Calu3 (cell line): ENCODE results near the gene LCN12. TPM values are rescaled to one million over a fixed set of nuclear protein-coding genes. Genes with fewer than 3 reads are reported as not detected.

Experiments used
- BruUV-seq: library from RNA; stranded (reverse); fragments of 400-500 nt; replicated peaks from 2 replicates; lab custom pipeline; 2021; lab: Mats Ljungman, UMichigan
- CTCF ChIA-PET: fragments of 300-600 bp; sonication (Branson Sonifier 250); formaldehyde crosslinking; loops from one replicate; lab custom pipeline; 2022; ENCODE audit warnings: antibody characterized with exemption; lab: Charles Lee
- DNase-seq: peaks from one replicate; pipeline ENCODE4 v3.0.0; 2022
- H3K27ac Mint-ChIP-seq: one replicate; pipeline ENCODE4 v1.8.0; 2022; ENCODE audit warnings: mixed read lengths; ENCODE audit not compliant: unreplicated experiment
- H3K27me3 Mint-ChIP-seq: one replicate; pipeline ENCODE4 v1.8.0; 2022; ENCODE audit warnings: mixed read lengths; ENCODE audit not compliant: unreplicated experiment
- H3K36me3 Mint-ChIP-seq: one replicate; pipeline ENCODE4 v1.8.0; 2022; ENCODE audit warnings: mild to moderate bottlenecking, moderate library complexity, mixed read lengths; ENCODE audit not compliant: insufficient read depth, unreplicated experiment
- H3K4me1 Mint-ChIP-seq: one replicate; pipeline ENCODE4 v1.8.0; 2022; ENCODE audit warnings: mild to moderate bottlenecking, low read depth, mixed read lengths; ENCODE audit not compliant: unreplicated experiment
- H3K4me3 Mint-ChIP-seq: one replicate; pipeline ENCODE4 v1.8.0; 2022; ENCODE audit warnings: mild to moderate bottlenecking, low read depth, moderate library complexity, mixed read lengths; ENCODE audit not compliant: unreplicated experiment
- H3K9me3 Mint-ChIP-seq: one replicate; pipeline ENCODE4 v1.8.0; 2022; ENCODE audit warnings: low read depth, mixed read lengths; ENCODE audit not compliant: unreplicated experiment
- intact Hi-C: fragments of 100-400 bp; cut with micrococcal nuclease; formaldehyde crosslinking; loops from one replicate; pipeline ENCODE4 v1.10.0; 2022; ENCODE audit not compliant: unreplicated experiment
- total RNA-seq: library from RNA; stranded (reverse); gene quantifications from 2 replicates; pipeline ENCODE4 v1.2.3, GENCODE V29; 2022
- TF ChIP-seq, protein P1 (sequence below): fragments of 200-600 bp; IDR thresholded peaks from one replicate; pipeline ENCODE4 v1.8.0; 2022; ENCODE audit warnings: antibody characterized with exemption; ENCODE audit not compliant: unreplicated experiment

Gene LCN12
- total RNA-seq, 1 experiment from 2014 or later = 3.8 TPM

DNA sequence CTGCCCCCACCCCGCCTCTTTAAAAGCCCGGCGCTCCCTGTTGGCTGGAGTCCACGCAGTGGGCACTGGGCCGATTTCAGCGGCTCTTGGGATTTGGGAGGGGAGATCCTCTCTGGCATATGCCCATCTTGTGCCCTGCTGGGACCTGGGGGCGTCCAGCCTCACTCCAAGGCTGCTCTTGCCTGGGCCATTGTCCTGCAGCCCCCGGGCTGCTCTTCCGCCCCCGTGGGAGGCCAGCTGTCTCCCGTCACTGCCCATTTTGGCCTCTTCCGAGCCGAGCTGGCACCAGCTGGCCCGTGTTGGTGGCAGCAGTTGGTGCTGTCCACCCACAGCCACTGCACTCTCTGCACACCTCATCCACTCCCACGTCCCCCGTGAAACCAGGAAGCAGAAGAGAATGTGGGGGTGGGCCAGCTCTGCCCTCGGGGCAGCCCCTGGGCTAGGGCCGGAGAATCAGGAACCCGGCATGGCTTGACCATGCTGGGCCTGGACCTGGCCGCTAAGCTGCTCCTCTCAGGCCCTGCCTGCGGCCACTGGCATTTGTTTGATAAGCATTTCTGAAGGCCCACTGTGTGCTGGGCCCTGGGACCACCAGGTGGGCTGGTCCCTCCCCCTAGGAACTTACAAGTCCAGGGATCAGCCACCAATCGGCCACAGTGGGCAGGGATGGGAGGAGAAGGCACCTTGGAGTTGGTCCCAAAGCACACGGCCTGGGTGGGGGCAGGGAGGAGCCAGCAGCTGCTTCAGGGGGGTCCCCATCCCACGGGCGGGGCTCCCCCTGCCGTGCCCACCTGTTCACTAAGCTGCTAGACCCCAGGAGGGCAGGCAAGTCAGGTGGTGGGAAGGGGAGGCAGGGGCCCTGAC lies 4.8 kb upstream of the LCN12 start:
- no TSS peak for BruUV-seq
- Mint-ChIP-seq H3K27me3 (no peaks in the 10 kb centered on the region), H3K4me1 (peaks cover 8% of the 10 kb centered on the region), H3K36me3 (peaks cover 55% of the 10 kb centered on the region), H3K27ac (no peak overlapping the region), H3K9me3 (no peaks in the 10 kb centered on the region), H3K4me3 (no peak overlapping the region)
- TF ChIP-seq, protein P1, sequence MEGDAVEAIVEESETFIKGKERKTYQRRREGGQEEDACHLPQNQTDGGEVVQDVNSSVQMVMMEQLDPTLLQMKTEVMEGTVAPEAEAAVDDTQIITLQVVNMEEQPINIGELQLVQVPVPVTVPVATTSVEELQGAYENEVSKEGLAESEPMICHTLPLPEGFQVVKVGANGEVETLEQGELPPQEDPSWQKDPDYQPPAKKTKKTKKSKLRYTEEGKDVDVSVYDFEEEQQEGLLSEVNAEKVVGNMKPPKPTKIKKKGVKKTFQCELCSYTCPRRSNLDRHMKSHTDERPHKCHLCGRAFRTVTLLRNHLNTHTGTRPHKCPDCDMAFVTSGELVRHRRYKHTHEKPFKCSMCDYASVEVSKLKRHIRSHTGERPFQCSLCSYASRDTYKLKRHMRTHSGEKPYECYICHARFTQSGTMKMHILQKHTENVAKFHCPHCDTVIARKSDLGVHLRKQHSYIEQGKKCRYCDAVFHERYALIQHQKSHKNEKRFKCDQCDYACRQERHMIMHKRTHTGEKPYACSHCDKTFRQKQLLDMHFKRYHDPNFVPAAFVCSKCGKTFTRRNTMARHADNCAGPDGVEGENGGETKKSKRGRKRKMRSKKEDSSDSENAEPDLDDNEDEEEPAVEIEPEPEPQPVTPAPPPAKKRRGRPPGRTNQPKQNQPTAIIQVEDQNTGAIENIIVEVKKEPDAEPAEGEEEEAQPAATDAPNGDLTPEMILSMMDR = no peak
- intact Hi-C loops = no loop called here
- DNase-seq = no peak
- CTCF ChIA-PET = interaction anchor here (0.8 to 2.3 kb wide), 10 partner anchors 18 to 272 kb away, joined by 3 to 47 read pairs (median 5); partner anchors contain the start of genes FUT7, NPDC1 and PAXX

DNA sequence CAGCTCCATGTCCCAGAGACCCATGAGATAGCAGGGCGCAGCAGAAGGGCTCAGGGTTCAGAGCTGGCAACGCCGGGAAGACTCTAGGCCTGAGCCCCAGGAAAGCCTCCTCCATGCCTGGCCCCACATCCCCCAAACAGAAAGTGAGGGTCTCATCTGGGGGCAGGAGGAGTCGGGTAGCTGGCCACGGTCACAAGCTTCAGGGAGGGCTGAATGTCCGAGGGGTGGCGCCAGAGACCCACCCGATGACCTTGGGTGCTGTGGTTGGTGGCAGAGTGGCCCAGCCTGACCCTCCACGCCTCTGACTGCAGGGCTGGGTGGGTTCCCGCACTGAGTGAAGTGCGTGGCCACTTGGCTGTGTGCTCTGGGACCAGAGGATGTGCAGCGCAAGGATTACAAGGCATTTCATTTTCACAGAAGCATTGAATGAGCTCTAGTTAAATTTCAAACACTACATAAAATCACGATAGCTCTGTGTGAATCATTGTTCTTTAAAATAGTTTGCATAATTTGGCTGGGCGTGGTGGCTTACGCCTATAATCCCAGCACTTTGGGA lies 4.0 kb upstream of the LCN12 start:
- H3K27me3 Mint-ChIP-seq = no peaks in the 10 kb centered on the region
- TF ChIP-seq, protein P1 = peak; percentile 59

DNA sequence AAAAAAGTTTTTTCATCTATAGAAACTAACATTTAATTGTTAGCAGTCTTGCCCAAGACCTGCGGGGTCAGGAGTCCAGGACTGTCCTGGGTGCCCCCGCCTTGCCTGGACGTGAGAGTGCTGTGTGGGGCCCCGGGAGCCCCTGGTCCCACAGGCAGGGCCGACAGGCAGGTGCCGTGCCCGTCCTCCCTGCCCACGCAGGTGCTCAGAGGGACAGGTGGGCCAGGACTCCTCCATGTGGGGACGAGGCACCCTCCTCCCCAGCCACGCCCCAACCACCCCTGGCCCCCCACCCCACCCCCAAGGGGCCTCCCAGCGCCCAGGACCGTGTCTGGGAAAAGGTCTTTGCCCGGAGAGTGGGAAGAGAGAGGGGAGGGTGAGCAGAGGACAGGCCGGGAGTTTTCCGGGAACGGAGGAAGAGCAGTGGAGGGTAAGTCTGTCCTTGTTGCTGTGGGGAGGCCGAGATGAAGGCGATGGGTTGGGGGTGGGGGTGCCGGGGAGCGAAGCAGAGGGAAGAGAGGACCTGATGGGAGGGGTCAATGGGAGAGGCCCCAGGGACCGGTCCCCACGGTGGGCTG lies 2.7 kb upstream of the LCN12 start:
- Mint-ChIP-seq H3K4me1 (peaks cover 8% of the 10 kb centered on the region), H3K27ac (peak overlapping the region; percentile 81), H3K4me3 (peak overlapping the region; percentile 76), H3K27me3 (no peaks in the 10 kb centered on the region), H3K36me3 (peaks cover 35% of the 10 kb centered on the region), H3K9me3 (no peaks in the 10 kb centered on the region)
- TF ChIP-seq, protein P1 = no peak
- intact Hi-C loops = loop anchor here (2.0 kb wide), 1 partner anchor 85 kb away; no protein-coding TSS in a partner anchor
- CTCF ChIA-PET = interaction anchor here (1.0 to 2.3 kb wide), 3 partner anchors 47 to 86 kb away, joined by 3 to 47 read pairs (median 4); partner anchors contain the start of gene CLIC3
- DNase-seq = no peak
- no TSS peak for BruUV-seq

More for the DNA sequence above, 4.0 kb upstream of the LCN12 start:
- intact Hi-C loops = loop anchor here (2.0 kb wide), 1 partner anchor 87 kb away; no protein-coding TSS in a partner anchor
- no peak overlapping the region for H3K4me3 Mint-ChIP-seq
- BruUV-seq = no TSS peak
- no peak overlapping the region for H3K27ac Mint-ChIP-seq
- peaks cover 8% of the 10 kb centered on the region for H3K4me1 Mint-ChIP-seq
- peaks cover 47% of the 10 kb centered on the region for H3K36me3 Mint-ChIP-seq
- CTCF ChIA-PET = interaction anchor here (0.6 to 2.3 kb wide), 15 partner anchors 17 to 739 kb away, joined by 3 to 47 read pairs (median 4); partner anchors contain the start of genes AJM1, CLIC3, FUT7 and NPDC1
- H3K9me3 Mint-ChIP-seq = no peaks in the 10 kb centered on the region
- peak; percentile 65 for DNase-seq
